Muscle of arm (tissue), 12 donors: ENCODE measurements around the gene HDGF. TPM values are rescaled to one million over a fixed set of nuclear protein-coding genes. Genes with fewer than 3 reads are reported as not detected.

ENCODE experiments used
- DNase-seq: peaks from one replicate; pipeline ENCODE4 v3.0.0-alpha.2; 2013
- polyA plus RNA-seq, 12 donors: library from polyadenylated mRNA; unstranded; fragments of 120-200 nt; gene quantifications; one replicate each; pipeline ENCODE4 v1.2.1, GENCODE V29; 2013; ENCODE audit not compliant: insufficient read length in 12 of 12

Gene HDGF
- polyA plus RNA-seq, 12 donors, result 134 to 205 (median 142) TPM; not detected in 1

GRCh38 chr1:156704166-156704711 lies 47.2 kb downstream of the HDGF start:
- DNase-seq, result no peak

GRCh38 chr1:156703741-156704140 lies 47.7 kb downstream of the HDGF start:
- DNase-seq, result no peak

- DNase-seq, result no peak
Measured at GRCh38 chr1:156703336-156703735, 48.1 kb downstream of the HDGF start.

GRCh38 chr1:156700736-156701531 lies 50.5 kb downstream of the HDGF start:
- no peak for DNase-seq

GRCh38 chr1:156698995-156699394 lies 52.5 kb downstream of the HDGF start:
- no peak for DNase-seq

GRCh38 chr1:156697481-156697880 lies 54.0 kb downstream of the HDGF start:
- no peak for DNase-seq

- DNase-seq, result no peak
Measured at GRCh38 chr1:156696755-156697154, 54.7 kb downstream of the HDGF start.

- DNase-seq, result no peak
Measured at GRCh38 chr1:156694690-156694962, 56.8 kb downstream of the HDGF start.

GRCh38 chr1:156693848-156694689 lies 57.4 kb downstream of the HDGF start:
- DNase-seq, result no peak

- no peak for DNase-seq
Measured at GRCh38 chr1:156692925-156693847, 58.3 kb downstream of the HDGF start.

- no peak for DNase-seq
Measured at GRCh38 chr1:156692441-156692924, 59.0 kb downstream of the HDGF start.

Other genes starting within 250 kb of the HDGF start
- 10 to 100 TPM in 1 of 12 donors, 1 to 10 TPM in 10, not detected in 1; 4.6 to 15.7 (median 7.9) TPM for gene IQGAP3, start 179.1 kb downstream of the HDGF start, polyA plus RNA-seq
- under 1 TPM in 8 of 12 donors, not detected in 4; 0.19 to 0.70 (median 0.29) TPM for gene TTC24, start 172.0 kb downstream of the HDGF start, polyA plus RNA-seq
- gene NAXE, start 159.9 kb downstream of the HDGF start, polyA plus RNA-seq, result 10 to 100 TPM in 11 of 12 donors, not detected in 1; 21.4 to 36.4 (median 26.5) TPM
- gene GPATCH4, start 150.2 kb downstream of the HDGF start, polyA plus RNA-seq, result 10 to 100 TPM in 11 of 12 donors, not detected in 1; 25.3 to 39.3 (median 28.2) TPM
- under 1 TPM in 8 of 12 donors, not detected in 4; 0.22 to 0.94 (median 0.39) TPM for gene HAPLN2, start 132.3 kb downstream of the HDGF start, polyA plus RNA-seq
- 10 to 100 TPM in 1 of 12 donors, 1 to 10 TPM in 10, not detected in 1; 1.3 to 14.7 (median 2.4) TPM for gene BCAN, start 109.6 kb downstream of the HDGF start, polyA plus RNA-seq
- 1,000 to 10,000 TPM in 1 of 12 donors, 100 to 1,000 TPM in 11; 318 to 1,186 (median 743) TPM for gene NES, start 74.3 kb downstream of the HDGF start, polyA plus RNA-seq
- gene CRABP2, start 46.1 kb downstream of the HDGF start, polyA plus RNA-seq, result 100 to 1,000 TPM; 230 to 919 (median 293) TPM
- 10 to 100 TPM in 11 of 12 donors, not detected in 1; 16.8 to 26.5 (median 19.0) TPM for gene METTL25B, start 23.2 kb downstream of the HDGF start, polyA plus RNA-seq
- 10 to 100 TPM in 11 of 12 donors, not detected in 1; 21.7 to 44.6 (median 27.8) TPM for gene ISG20L2, start 22.9 kb downstream of the HDGF start, polyA plus RNA-seq
- gene MRPL24, start 10.6 kb downstream of the HDGF start, polyA plus RNA-seq, result 10 to 100 TPM in 11 of 12 donors, not detected in 1; 34.7 to 70.4 (median 66.3) TPM
- 10 to 100 TPM in 11 of 12 donors, not detected in 1; 59.0 to 97.7 (median 65.5) TPM for gene PRCC, start 15.9 kb upstream of the HDGF start, polyA plus RNA-seq
- gene SH2D2A, start 65.2 kb upstream of the HDGF start, polyA plus RNA-seq, result 1 to 10 TPM in 1 of 12 donors, under 1 TPM in 9, not detected in 2; 0.26 to 1.4 (median 0.56) TPM
- gene INSRR, start 107.4 kb upstream of the HDGF start, polyA plus RNA-seq, result under 1 TPM in 10 of 12 donors, not detected in 2; 0.30 to 0.83 (median 0.40) TPM
- 1 to 10 TPM in 1 of 12 donors, under 1 TPM in 9, not detected in 2; 0.20 to 1.0 (median 0.49) TPM for gene NTRK1, start 109.2 kb upstream of the HDGF start, polyA plus RNA-seq
- gene PEAR1, start 142.0 kb upstream of the HDGF start, polyA plus RNA-seq, result 10 to 100 TPM in 11 of 12 donors, not detected in 1; 14.7 to 37.8 (median 23.3) TPM
- 1 to 10 TPM in 3 of 12 donors, under 1 TPM in 7, not detected in 2; 0.38 to 1.9 (median 0.83) TPM for gene LRRC71, start 169.0 kb upstream of the HDGF start, polyA plus RNA-seq